Pancreas (tissue), 10 donors: ENCODE results near the gene PSG5. TPM values are rescaled to one million over a fixed set of nuclear protein-coding genes. Genes with fewer than 3 reads are reported as not detected.
A peak's percentile ranks its signal among the peaks of the same experiment; 100 is the strongest.
"Not testable (repeated sequence)": the region's sequence is repeated elsewhere in the genome, so short reads cannot be mapped to it uniquely, and the experiment has no call there.

Source experiments
- ATAC-seq, 4 donors: fragments of 200-7000 bp; cut with Tn5 transposase; one replicate each; pipeline versions ENCODE4 v1.8.0 to v1.9.1; 2020; ENCODE audit warnings: mild to moderate bottlenecking in 4 of 4, moderate library complexity in 4 of 4
- DNase-seq, 6 donors: peaks; one replicate each; pipeline ENCODE4 v3.0.0-alpha.2; 2020
- FAIRE-seq: peaks from 2 replicates; lab custom pipeline; 2012; peaks lifted over from hg19 to GRCh38; lab: Jason Lieb, UNC
- H3K27ac ChIP-seq, 4 donors: fragments of 200-600 bp; sonication (generic); 1 replicate in 3 of 4; 2 replicates in 1 of 4; pipeline versions ENCODE4 v1.5.0 to v1.8.0; 2020
- H3K27me3 ChIP-seq, 4 donors: fragments of 200-600 bp; one replicate each; pipeline ENCODE4 v1.8.0; 2021
- H3K36me3 ChIP-seq, 3 donors: fragments of 200-600 bp; sonication (generic) in 1 of 3; one replicate each; pipeline versions ENCODE4 v1.5.0 to v1.8.0; 2020 to 2021
- H3K4me1 ChIP-seq, 3 donors: fragments of 200-600 bp; one replicate each; pipeline ENCODE4 v1.8.0; 2021
- H3K4me3 ChIP-seq, 4 donors: fragments of 200-600 bp; sonication (generic) in 2 of 4; one replicate each; pipeline versions ENCODE4 v1.5.0 to v1.8.0; 2020 to 2021
- H3K9me3 ChIP-seq, 4 donors: fragments of 200-600 bp; one replicate each; pipeline ENCODE4 v1.8.0; 2021
- CTCF ChIP-seq, 4 donors: fragments of 200-600 bp; sonication (generic) in 3 of 4; IDR thresholded peaks; one replicate each; pipeline versions ENCODE4 v1.5.0 to v1.8.0; 2021; ENCODE audit warnings: antibody characterized with exemption in 4 of 4
- WGBS, 2 donors: extraction: QIAGEN DNeasy Blood & Tissue Kit; methylation state at CpG; one replicate each; pipeline ENCODE4 v1.1.7; 2013; 5-methylcytosine and 5-hydroxymethylcytosine counted together
- intact Hi-C, 3 donors: fragments of 100-400 bp; cut with DNase I; formaldehyde crosslinking; loops; one replicate each; pipeline versions ENCODE4 v1.11.1 to v1.14.2; 2022
- polyA plus RNA-seq, 2 donors: library from polyadenylated mRNA; stranded (reverse); fragments of 200-250 nt; gene quantifications; one replicate each; pipeline ENCODE4 v1.2.3, GENCODE V29; 2013
- total RNA-seq, 6 donors: library from RNA; stranded (reverse); fragmentation: NEBNext Ultra II Directional in 4 of 6; extraction: Animal tissue kit (Norgen Biotek cat#: 25700) in 4 of 6; gene quantifications; one replicate each; pipeline versions ENCODE4 v1.2.1 to v1.2.4, GENCODE V29; 2021 to 2023
- donor health status: healthy with polysubstance abuse.
- donor health status: DM: no; HTN: no; CAD: no; lungs with moderate emphysema.
- donor health status: DM: no; HTN: no; CAD: no.
- donor health status: control.
- donor health status: control.
- donor health status: Bipolar disorder and iron deficiency.
- donor health status: DM: yes; HTN: yes; CAD: no.
- donor health status: DM: no; HTN: no; CAD: no.
- donor health status: DM: no; HTN: no; CAD: no.
- donor health status: DM: yes; HTN: yes; CAD: no.

Gene PSG5
- total and polyA plus RNA-seq, 8 donors = 0.44 to 0.49 TPM; not detected in 6

- TF ChIP-seq CTCF (IDR thresholded peaks at IDR 0.05) = no peak
- Histone ChIP-seq H3K27me3 (no peaks in the 10 kb centered on the region), H3K27ac (no peak overlapping the region), H3K4me3 (no peak overlapping the region), H3K9me3 (no peaks in the 10 kb centered on the region), H3K4me1 (no peaks in the 10 kb centered on the region), H3K36me3 (no peaks in the 10 kb centered on the region)
- 29 to 34% methylated on average over 4 of the region's 4 CpGs for WGBS, 2 donors
- DNase-seq (no peak), ATAC-seq (no peak), FAIRE-seq (no peak)
- intact Hi-C loops = no loop called here
These were observed 21.7 kb upstream of the PSG5 start for GRCh38 chr19:43207991-43208390.

GRCh38 chr19:43207174-43207573 lies 20.8 kb upstream of the PSG5 start:
- H3K9me3 ChIP-seq, FAIRE-seq, H3K4me3 ChIP-seq, intact Hi-C loops, ATAC-seq, H3K36me3 ChIP-seq, H3K27ac ChIP-seq, H3K27me3 ChIP-seq, H3K4me1 ChIP-seq: not testable (repeated sequence)
- peak in 1 of 6 donors; percentile 51 for DNase-seq
- TF ChIP-seq CTCF (IDR thresholded peaks at IDR 0.05) = peak in 1 of 4 donors; percentile 25
- WGBS, 2 donors = 32 to 46% methylated on average over 6 to 8 of the region's 8 CpGs

GRCh38 chr19:43205471-43206105 lies 19.3 kb upstream of the PSG5 start, which contains the start of gene PSG4:
TSS of gene PSG4 (minus strand) at chr19:43205638. CDS start at chr19:43205536, 102 bp downstream.
- H3K4me1 ChIP-seq, intact Hi-C loops, H3K9me3 ChIP-seq, H3K4me3 ChIP-seq, H3K27ac ChIP-seq, DNase-seq, FAIRE-seq, ATAC-seq, H3K36me3 ChIP-seq, H3K27me3 ChIP-seq: not testable (repeated sequence)
- WGBS, 2 donors = 38 to 60% methylated on average over 8 to 9 of the region's 9 CpGs

GRCh38 chr19:43203611-43204010 lies 17.3 kb upstream of the PSG5 start:
- 77 to 87% methylated on average over 7 of the region's 7 CpGs for WGBS, 2 donors
- intact Hi-C loops, H3K27ac ChIP-seq, H3K4me3 ChIP-seq, DNase-seq, ATAC-seq, H3K9me3 ChIP-seq, H3K4me1 ChIP-seq, H3K27me3 ChIP-seq, H3K36me3 ChIP-seq, FAIRE-seq: not testable (repeated sequence)

- H3K27me3 ChIP-seq, ATAC-seq, H3K36me3 ChIP-seq, DNase-seq, H3K4me3 ChIP-seq, H3K4me1 ChIP-seq, intact Hi-C loops, FAIRE-seq, H3K9me3 ChIP-seq: not testable (repeated sequence)
- H3K27ac ChIP-seq = peak overlapping the region in 1 of 4 donors; percentile 30
- 38 to 60% methylated on average over 2 of the region's 2 CpGs for WGBS, 2 donors
These were observed 15.6 kb upstream of the PSG5 start for GRCh38 chr19:43201891-43202290.

GRCh38 chr19:43201337-43201801 lies 15.0 kb upstream of the PSG5 start:
- intact Hi-C loops, FAIRE-seq, H3K4me1 ChIP-seq, H3K4me3 ChIP-seq, H3K27me3 ChIP-seq, DNase-seq, H3K9me3 ChIP-seq, H3K36me3 ChIP-seq: not testable (repeated sequence)
- peak in 1 of 4 donors; percentile 36 for ATAC-seq
- peak overlapping the region in 1 of 4 donors; percentile 30 for H3K27ac ChIP-seq
- 36% methylated on average over 7 of the region's 7 CpGs for WGBS, 2 donors

GRCh38 chr19:43198686-43199419 lies 12.5 kb upstream of the PSG5 start:
- H3K4me1 ChIP-seq, intact Hi-C loops, DNase-seq, H3K27ac ChIP-seq, H3K4me3 ChIP-seq, FAIRE-seq, H3K36me3 ChIP-seq, H3K9me3 ChIP-seq, H3K27me3 ChIP-seq, ATAC-seq: not testable (repeated sequence)
- WGBS, 2 donors = 36 to 51% methylated on average over 5 of the region's 5 CpGs

- H3K4me3 ChIP-seq, H3K9me3 ChIP-seq, H3K36me3 ChIP-seq, FAIRE-seq, ATAC-seq, intact Hi-C loops, H3K27me3 ChIP-seq, H3K4me1 ChIP-seq, DNase-seq, H3K27ac ChIP-seq: not testable (repeated sequence)
- WGBS, 2 donors = 67 to 83% methylated on average over 4 of the region's 7 CpGs
These were observed 11.5 kb upstream of the PSG5 start for GRCh38 chr19:43197666-43198397.

GRCh38 chr19:43194397-43194796 lies 8.1 kb upstream of the PSG5 start:
- not testable (repeated sequence) for H3K9me3 ChIP-seq

More at GRCh38 chr19:43194397-43194796, 8.1 kb upstream of the PSG5 start:
- intact Hi-C loops, H3K27me3 ChIP-seq, H3K27ac ChIP-seq, H3K36me3 ChIP-seq, ATAC-seq, H3K4me1 ChIP-seq, FAIRE-seq, H3K4me3 ChIP-seq, DNase-seq: not testable (repeated sequence)
- WGBS, 2 donors = 65 to 71% methylated on average over 7 of the region's 7 CpGs
